NT2/D1 (cell line): ENCODE data around the gene TMEM191B.
"Not testable (repeated sequence)": the region's sequence is repeated elsewhere in the genome, so short reads cannot be mapped to it uniquely, and the experiment has no call there.

ENCODE experiments used
- DNase-seq: peaks from one replicate; pipeline ENCODE4 v3.0.0-alpha.2; 2011; ENCODE audit warnings: low read depth, low spot score
- H3K27me3 ChIP-seq: 2 replicates; pipeline ENCODE4 v1.6.0; 2011; ENCODE audit warnings: mild to moderate bottlenecking; ENCODE audit not compliant: insufficient read length, insufficient read depth
- H3K36me3 ChIP-seq: 2 replicates; pipeline ENCODE4 v1.6.1; 2011; ENCODE audit warnings: mild to moderate bottlenecking, low read length, mixed read lengths; ENCODE audit not compliant: insufficient read depth, insufficient read length
- H3K4me1 ChIP-seq: 2 replicates; pipeline ENCODE4 v1.5.1; 2011; ENCODE audit not compliant: insufficient read depth, insufficient read length
- H3K4me3 ChIP-seq: 2 replicates; pipeline ENCODE4 v1.5.1; 2011; ENCODE audit warnings: low read depth; ENCODE audit not compliant: insufficient read length
- H3K9ac ChIP-seq: 2 replicates; pipeline ENCODE4 v1.6.0; 2011; ENCODE audit warnings: low read depth; ENCODE audit not compliant: insufficient read length
- H3K9me3 ChIP-seq: 2 replicates; pipeline ENCODE4 v1.5.1; 2011; ENCODE audit warnings: mild to moderate bottlenecking, low read length; ENCODE audit not compliant: insufficient read depth

Gene TMEM191B

DNA sequence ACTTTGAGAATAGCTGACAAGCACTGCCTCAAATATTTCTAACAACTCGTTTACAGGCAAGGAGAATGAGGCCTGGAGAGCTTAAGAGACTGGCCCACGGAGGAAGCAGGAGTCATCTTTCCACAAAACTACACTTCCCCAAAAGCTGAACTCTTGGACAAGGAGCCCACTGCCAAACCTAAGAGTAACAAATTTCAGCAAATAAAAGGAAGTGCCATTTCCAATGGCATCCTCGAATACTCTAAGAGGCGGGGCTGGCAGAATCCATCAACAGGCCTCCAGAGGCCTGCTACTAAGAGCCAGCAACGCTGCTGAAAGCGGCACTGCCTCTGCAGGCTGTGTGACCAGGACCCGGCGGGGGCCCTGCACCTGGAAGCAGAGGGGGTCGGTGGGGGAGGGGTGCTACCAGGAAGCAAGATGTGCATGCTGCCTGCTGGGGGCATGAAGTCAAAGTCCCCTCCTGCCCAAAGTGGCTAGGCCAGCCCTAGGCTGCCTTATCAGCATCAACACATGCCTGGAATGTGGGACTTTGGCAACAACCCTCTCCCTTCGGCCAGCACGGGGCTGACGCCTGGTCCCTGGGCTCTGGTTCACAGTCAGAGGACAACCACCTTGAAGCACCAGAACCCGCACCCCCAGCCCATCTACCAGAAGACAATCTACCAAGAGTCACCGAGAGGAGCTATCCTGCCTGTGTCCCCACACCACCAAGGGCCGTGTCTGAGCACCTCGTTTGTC, 43.1 kb downstream of the TMEM191B start:
- not testable (repeated sequence) for H3K27me3 ChIP-seq

DNA sequence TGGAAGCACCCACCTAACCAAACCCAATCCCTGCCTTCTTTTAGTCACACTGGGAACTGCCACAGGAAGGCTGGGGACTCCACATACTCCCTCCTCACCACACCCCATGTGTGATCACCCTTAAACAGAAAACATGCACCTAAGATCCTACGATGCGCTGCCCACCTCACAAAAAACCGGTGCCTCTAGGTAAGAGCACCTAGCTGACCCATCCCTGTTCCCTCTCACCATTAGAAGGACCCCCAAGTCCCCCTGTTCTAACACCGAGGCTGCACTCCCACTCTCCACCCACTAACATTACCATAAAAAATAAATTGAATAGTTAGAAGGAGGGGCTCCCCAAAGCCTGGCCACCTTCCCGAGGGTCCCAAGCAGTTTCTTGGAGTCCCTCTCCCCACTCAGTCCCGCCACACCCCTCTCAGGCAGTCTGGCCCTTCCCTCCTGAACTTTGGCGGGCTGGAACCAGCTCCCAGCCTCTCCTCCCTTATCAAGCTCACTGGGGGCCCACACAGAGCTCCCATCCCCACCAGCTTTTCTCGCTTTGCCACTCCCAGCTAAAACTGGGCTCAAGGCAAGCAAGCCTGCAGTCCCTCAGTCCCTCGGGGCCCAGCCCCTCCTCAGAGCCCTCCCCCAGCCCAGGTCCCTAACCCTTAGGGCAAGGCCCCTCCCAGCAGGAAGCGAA, 46.0 kb downstream of the TMEM191B start:
- H3K4me1 ChIP-seq, H3K9ac ChIP-seq, H3K9me3 ChIP-seq, H3K27me3 ChIP-seq, DNase-seq, H3K4me3 ChIP-seq, H3K36me3 ChIP-seq: not testable (repeated sequence)

More for the DNA sequence above, 43.1 kb downstream of the TMEM191B start:
- H3K9ac ChIP-seq, H3K4me1 ChIP-seq, H3K9me3 ChIP-seq, DNase-seq, H3K36me3 ChIP-seq, H3K4me3 ChIP-seq: not testable (repeated sequence)

DNA sequence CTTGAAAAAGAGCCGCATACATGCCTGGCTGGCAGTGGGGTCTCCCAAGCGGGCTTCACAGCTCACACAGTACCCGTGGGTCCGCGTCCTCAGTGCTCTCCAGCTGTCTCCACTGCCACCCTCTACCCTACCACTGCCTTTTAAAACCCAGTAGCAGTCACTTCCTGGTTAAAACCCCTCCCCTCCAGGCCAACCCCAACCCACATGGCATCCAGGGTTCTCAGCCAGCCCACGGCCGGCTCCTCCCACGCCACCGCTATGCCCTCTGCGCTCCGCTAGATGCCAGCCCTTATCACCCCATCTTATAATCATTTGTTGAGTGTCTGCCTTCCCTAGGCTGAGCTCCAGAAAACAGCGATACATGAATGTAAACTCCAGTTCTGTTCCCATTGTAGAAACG, 47.0 kb downstream of the TMEM191B start:
- not testable (repeated sequence) for H3K4me3 ChIP-seq, H3K36me3 ChIP-seq, H3K9ac ChIP-seq, H3K9me3 ChIP-seq, H3K4me1 ChIP-seq, H3K27me3 ChIP-seq, DNase-seq

DNA sequence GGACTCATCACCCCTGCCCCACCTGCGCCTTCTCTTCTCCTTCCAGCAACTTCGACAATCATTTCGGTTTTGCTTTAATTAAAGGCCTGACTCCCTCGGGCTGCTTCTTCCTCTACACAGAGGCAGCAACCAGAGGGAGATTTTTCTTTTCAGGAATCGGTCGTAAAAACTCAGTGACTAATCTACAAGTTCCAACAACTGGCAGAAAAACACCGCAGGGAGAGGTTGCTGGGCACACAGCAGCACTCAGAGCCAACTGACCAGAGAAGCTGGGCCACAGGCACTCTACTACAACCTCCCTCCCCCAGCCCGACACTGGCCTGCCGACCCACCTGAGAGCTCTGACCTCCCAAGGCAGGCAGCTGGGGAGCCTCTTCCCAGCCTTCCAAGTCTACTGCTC, 48.1 kb downstream of the TMEM191B start:
- H3K9me3 ChIP-seq, H3K4me3 ChIP-seq, DNase-seq, H3K9ac ChIP-seq, H3K27me3 ChIP-seq, H3K4me1 ChIP-seq, H3K36me3 ChIP-seq: not testable (repeated sequence)

DNA sequence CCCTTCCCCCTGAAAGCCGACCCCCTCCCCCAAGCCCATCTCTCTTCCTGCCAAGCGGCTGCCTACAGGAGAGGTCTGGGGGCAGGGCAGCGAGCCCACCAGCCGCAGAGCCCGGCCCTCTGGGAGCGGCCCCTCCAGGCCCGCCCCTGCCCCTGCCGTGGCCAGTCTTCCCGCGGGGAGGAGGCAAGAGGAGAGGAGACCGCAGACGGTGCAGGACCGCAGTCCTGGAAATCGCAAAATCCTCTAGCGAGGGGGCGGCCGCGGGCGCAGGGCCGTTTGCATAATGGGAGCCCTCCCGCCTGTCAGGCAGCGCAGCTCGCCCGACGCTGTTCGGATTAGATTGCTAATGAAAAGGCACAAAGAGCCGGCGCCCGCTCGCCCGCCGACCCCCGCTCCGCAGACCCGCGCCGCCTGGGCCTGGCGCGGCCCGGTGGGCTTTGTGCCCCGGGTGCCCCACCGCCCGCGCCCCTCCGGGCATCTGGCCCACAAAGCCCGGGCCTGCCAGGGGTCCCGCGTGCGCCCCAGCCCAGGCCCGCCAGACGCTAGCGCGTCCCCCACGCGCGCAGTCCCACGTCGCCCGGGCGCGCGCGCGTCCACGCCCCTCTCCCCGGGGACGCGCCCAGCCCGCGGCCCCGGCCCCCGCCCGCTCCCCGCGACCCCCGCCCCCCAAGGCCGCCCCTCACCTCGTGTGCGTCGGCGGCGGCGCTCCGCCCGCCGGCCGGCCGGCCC, 49.7 kb downstream of the TMEM191B start:
- not testable (repeated sequence) for H3K4me3 ChIP-seq, H3K4me1 ChIP-seq, H3K36me3 ChIP-seq, DNase-seq, H3K9me3 ChIP-seq, H3K9ac ChIP-seq, H3K27me3 ChIP-seq

DNA sequence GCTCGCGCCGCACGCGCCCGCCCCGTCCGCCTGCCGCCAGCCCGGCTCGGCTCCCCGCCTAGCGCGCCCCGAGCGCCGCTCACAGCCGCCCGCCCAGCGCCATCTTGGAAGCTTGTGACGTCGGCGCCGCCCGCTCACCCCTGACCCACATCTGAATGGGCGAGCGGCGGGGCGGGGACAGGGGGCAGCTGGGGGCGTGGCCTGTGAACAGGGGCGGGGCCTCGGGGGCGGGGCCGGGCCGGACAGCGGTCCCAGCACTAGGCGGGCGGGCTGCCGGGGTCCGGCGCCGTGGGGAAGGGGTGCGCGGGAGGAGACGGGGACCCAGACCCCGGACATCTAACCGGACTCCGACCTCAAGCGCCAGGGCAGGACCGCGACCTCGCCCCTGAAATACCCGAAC, 50.2 kb downstream of the TMEM191B start:
- not testable (repeated sequence) for DNase-seq, H3K4me1 ChIP-seq, H3K4me3 ChIP-seq, H3K36me3 ChIP-seq, H3K9me3 ChIP-seq, H3K27me3 ChIP-seq, H3K9ac ChIP-seq
